Liver (tissue), 9 donors: ENCODE data around the gene NRG3. TPM values are rescaled to one million over a fixed set of nuclear protein-coding genes. Genes with fewer than 3 reads are reported as not detected.

Source experiments
- DNase-seq: peaks from one replicate; pipeline ENCODE4 v3.0.0-alpha.2; 2017; ENCODE audit warnings: low spot score
- H3K27ac ChIP-seq, 2 donors: one replicate each; pipeline ENCODE4 v1.7.0; 2013; ENCODE audit warnings: inconsistent platforms in 2 of 2, low read length in 2 of 2, control low read depth in 1 of 2, low read depth in 1 of 2, mild to moderate bottlenecking in 1 of 2
- H3K27me3 ChIP-seq, 4 donors: one replicate each; pipeline versions ENCODE4 v1.6.1 to v1.7.0; 2013; ENCODE audit warnings: low read length in 3 of 4, inconsistent platforms in 1 of 4, mild to moderate bottlenecking in 1 of 4, moderate library complexity in 1 of 4; ENCODE audit not compliant: control insufficient read depth in 4 of 4, insufficient read depth in 4 of 4
- H3K36me3 ChIP-seq, 4 donors: one replicate each; pipeline versions ENCODE4 v1.6.1 to v1.7.0; 2013; ENCODE audit warnings: low read length in 3 of 4, mild to moderate bottlenecking in 3 of 4, low read depth in 1 of 4, moderate library complexity in 1 of 4; ENCODE audit not compliant: control insufficient read depth in 4 of 4, insufficient read depth in 3 of 4
- H3K4me1 ChIP-seq, 4 donors: one replicate each; pipeline versions ENCODE4 v1.6.1 to v1.7.0; 2013; ENCODE audit warnings: low read length in 3 of 4, mild to moderate bottlenecking in 3 of 4, moderate library complexity in 1 of 4; ENCODE audit not compliant: control insufficient read depth in 4 of 4, insufficient read depth in 4 of 4
- H3K4me3 ChIP-seq, 3 donors: one replicate each; pipeline versions ENCODE4 v1.6.1 to v1.7.0; 2013; ENCODE audit warnings: low read length in 3 of 3, control low read depth in 1 of 3, low read depth in 1 of 3, mild to moderate bottlenecking in 1 of 3
- H3K9ac ChIP-seq, 2 donors: one replicate each; pipeline ENCODE4 v1.7.0; 2013; ENCODE audit warnings: low read length in 2 of 2, mild to moderate bottlenecking in 2 of 2, moderate library complexity in 2 of 2, control low read depth in 1 of 2, low read depth in 1 of 2
- H3K9me3 ChIP-seq, 4 donors: one replicate each; pipeline versions ENCODE4 v1.6.1 to v1.7.0; 2013; ENCODE audit warnings: low read length in 3 of 4; ENCODE audit not compliant: control insufficient read depth in 4 of 4
- CTCF ChIP-seq: fragments of 150-350 bp; IDR thresholded peaks from 2 replicates; pipeline ENCODE4 v1.5.1; 2017; ENCODE audit warnings: improper control_type of control experiment, low read depth, low read length; ENCODE audit not compliant: missing input control
- EGR1 ChIP-seq, 2 donors: IDR thresholded peaks; 2 replicates each; pipeline ENCODE4 v1.6.1; 2016 to 2018; ENCODE audit warnings: antibody characterized with exemption in 2 of 2, low read depth in 2 of 2
- FOXA1 ChIP-seq: IDR thresholded peaks from 2 replicates; pipeline ENCODE4 v1.6.1; 2016; ENCODE audit warnings: antibody characterized with exemption
- FOXA2 ChIP-seq: IDR thresholded peaks from 2 replicates; pipeline ENCODE4 v1.6.1; 2016; ENCODE audit warnings: antibody characterized with exemption
- GABPA ChIP-seq, 2 donors: IDR thresholded peaks in 1 of 2; conservative IDR thresholded peaks in 1 of 2; 2 replicates each; pipeline ENCODE4 v1.6.1; 2016; ENCODE audit warnings: antibody characterized with exemption in 2 of 2, mild to moderate bottlenecking in 1 of 2, moderate library complexity in 1 of 2
- HNF4A ChIP-seq, 2 donors: conservative IDR thresholded peaks; 2 replicates each; pipeline ENCODE4 v1.6.1; 2016; ENCODE audit warnings: antibody characterized with exemption in 2 of 2, mild to moderate bottlenecking in 2 of 2
- HNF4G ChIP-seq: IDR thresholded peaks from 2 replicates; pipeline ENCODE4 v1.6.1; 2016; ENCODE audit warnings: antibody characterized with exemption
- JUND ChIP-seq, 2 donors: IDR thresholded peaks; 2 replicates each; pipeline ENCODE4 v1.6.1; 2016; ENCODE audit warnings: antibody characterized with exemption in 2 of 2
- NR2F2 ChIP-seq: IDR thresholded peaks from 2 replicates; pipeline ENCODE4 v1.6.1; 2016; ENCODE audit warnings: antibody characterized with exemption
- RAD21 ChIP-seq, 2 donors: IDR thresholded peaks; 2 replicates each; pipeline ENCODE4 v1.6.1; 2016; ENCODE audit warnings: antibody characterized with exemption in 2 of 2, mild to moderate bottlenecking in 2 of 2
- RXRA ChIP-seq, 2 donors: IDR thresholded peaks; 2 replicates each; pipeline ENCODE4 v1.6.1; 2017 to 2018; ENCODE audit warnings: antibody characterized with exemption in 2 of 2, mild to moderate bottlenecking in 1 of 2
- SP1 ChIP-seq: IDR thresholded peaks from 2 replicates; pipeline ENCODE4 v1.6.1; 2018; ENCODE audit warnings: antibody characterized with exemption, mild to moderate bottlenecking
- TAF1 ChIP-seq: conservative IDR thresholded peaks from 2 replicates; pipeline ENCODE4 v1.6.1; 2016; ENCODE audit warnings: antibody characterized with exemption, mild to moderate bottlenecking
- YY1 ChIP-seq: IDR thresholded peaks from 2 replicates; pipeline ENCODE4 v1.6.1; 2016; ENCODE audit warnings: antibody characterized with exemption, mild to moderate bottlenecking
- WGBS: extraction: QIAGEN DNeasy Blood & Tissue Kit; methylation state at CpG from one replicate; pipeline ENCODE4 v1.1.7; 2013; 5-methylcytosine and 5-hydroxymethylcytosine counted together
- polyA plus RNA-seq, 2 donors: library from polyadenylated mRNA; stranded (reverse) in 1 of 2; unstranded in 1 of 2; fragments of 200-250 nt in 1 of 2; fragments of >200 nt in 1 of 2; fragmentation: Nextera tagmentation in 1 of 2; extraction: Ambion mirVana in 1 of 2; gene quantifications; one replicate each; pipeline versions ENCODE4 v1.2.1 to v1.2.3, GENCODE V29; 2013 to 2015
- total RNA-seq, 2 donors: library from RNA; depleted of rRNA; stranded (reverse); fragments of >200 nt; gene quantifications; one replicate each; pipeline ENCODE4 v1.2.3, GENCODE V29; 2014
- TF ChIP-seq, protein P1 (sequence below): IDR thresholded peaks from 2 replicates; pipeline ENCODE4 v1.6.1; 2016; ENCODE audit warnings: antibody characterized with exemption, mild to moderate bottlenecking
- TF ChIP-seq, protein P2 (sequence below): IDR thresholded peaks from 2 replicates; pipeline ENCODE4 v1.6.1; 2016; ENCODE audit warnings: antibody characterized with exemption
- TF ChIP-seq, protein P3 (sequence below): IDR thresholded peaks from 2 replicates; pipeline ENCODE4 v1.6.1; 2016; ENCODE audit warnings: antibody characterized with exemption
- TF ChIP-seq, protein P4 (sequence below): IDR thresholded peaks from 2 replicates; pipeline ENCODE4 v1.6.1; 2016; ENCODE audit warnings: antibody characterized with exemption
- donor health status: healthy.
- donor health status: healthy.
- donor health status: healthy.
- donor health status: healthy.
- donor health status: healthy.

NRG3 gene
- total and polyA plus RNA-seq, 4 donors = 0.24 to 3.7 (median 0.38) TPM

- Histone ChIP-seq H3K36me3 (no peaks in the 10 kb centered on the region), H3K9me3 (no peaks in the 10 kb centered on the region), H3K4me1 (no peaks in the 10 kb centered on the region), H3K27me3 (no peaks in the 10 kb centered on the region), H3K9ac (no peak overlapping the region), H3K27ac (no peak overlapping the region), H3K4me3 (no peak overlapping the region)
- WGBS = 76% methylated on average over 1 of the region's 1 CpG
- DNase-seq = no peak
- TF ChIP-seq JUND (IDR thresholded peaks at IDR 0.05) (no peak), EGR1 (IDR thresholded peaks at IDR 0.05; ENCODE audit: low read depth in 2 of 2) (no peak), SP1 (no peak), RXRA (IDR thresholded peaks at IDR 0.05) (no peak), GABPA (IDR thresholded peaks at IDR 0.05 in 1 of 2, conservative IDR thresholded peaks at IDR 0.05 in 1 of 2) (no peak), NR2F2 (no peak), RAD21 (IDR thresholded peaks at IDR 0.05) (no peak), YY1 (no peak), FOXA2 (no peak)
- TF ChIP-seq, protein P1, sequence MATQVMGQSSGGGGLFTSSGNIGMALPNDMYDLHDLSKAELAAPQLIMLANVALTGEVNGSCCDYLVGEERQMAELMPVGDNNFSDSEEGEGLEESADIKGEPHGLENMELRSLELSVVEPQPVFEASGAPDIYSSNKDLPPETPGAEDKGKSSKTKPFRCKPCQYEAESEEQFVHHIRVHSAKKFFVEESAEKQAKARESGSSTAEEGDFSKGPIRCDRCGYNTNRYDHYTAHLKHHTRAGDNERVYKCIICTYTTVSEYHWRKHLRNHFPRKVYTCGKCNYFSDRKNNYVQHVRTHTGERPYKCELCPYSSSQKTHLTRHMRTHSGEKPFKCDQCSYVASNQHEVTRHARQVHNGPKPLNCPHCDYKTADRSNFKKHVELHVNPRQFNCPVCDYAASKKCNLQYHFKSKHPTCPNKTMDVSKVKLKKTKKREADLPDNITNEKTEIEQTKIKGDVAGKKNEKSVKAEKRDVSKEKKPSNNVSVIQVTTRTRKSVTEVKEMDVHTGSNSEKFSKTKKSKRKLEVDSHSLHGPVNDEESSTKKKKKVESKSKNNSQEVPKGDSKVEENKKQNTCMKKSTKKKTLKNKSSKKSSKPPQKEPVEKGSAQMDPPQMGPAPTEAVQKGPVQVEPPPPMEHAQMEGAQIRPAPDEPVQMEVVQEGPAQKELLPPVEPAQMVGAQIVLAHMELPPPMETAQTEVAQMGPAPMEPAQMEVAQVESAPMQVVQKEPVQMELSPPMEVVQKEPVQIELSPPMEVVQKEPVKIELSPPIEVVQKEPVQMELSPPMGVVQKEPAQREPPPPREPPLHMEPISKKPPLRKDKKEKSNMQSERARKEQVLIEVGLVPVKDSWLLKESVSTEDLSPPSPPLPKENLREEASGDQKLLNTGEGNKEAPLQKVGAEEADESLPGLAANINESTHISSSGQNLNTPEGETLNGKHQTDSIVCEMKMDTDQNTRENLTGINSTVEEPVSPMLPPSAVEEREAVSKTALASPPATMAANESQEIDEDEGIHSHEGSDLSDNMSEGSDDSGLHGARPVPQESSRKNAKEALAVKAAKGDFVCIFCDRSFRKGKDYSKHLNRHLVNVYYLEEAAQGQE = no peak
- TF ChIP-seq, protein P2, sequence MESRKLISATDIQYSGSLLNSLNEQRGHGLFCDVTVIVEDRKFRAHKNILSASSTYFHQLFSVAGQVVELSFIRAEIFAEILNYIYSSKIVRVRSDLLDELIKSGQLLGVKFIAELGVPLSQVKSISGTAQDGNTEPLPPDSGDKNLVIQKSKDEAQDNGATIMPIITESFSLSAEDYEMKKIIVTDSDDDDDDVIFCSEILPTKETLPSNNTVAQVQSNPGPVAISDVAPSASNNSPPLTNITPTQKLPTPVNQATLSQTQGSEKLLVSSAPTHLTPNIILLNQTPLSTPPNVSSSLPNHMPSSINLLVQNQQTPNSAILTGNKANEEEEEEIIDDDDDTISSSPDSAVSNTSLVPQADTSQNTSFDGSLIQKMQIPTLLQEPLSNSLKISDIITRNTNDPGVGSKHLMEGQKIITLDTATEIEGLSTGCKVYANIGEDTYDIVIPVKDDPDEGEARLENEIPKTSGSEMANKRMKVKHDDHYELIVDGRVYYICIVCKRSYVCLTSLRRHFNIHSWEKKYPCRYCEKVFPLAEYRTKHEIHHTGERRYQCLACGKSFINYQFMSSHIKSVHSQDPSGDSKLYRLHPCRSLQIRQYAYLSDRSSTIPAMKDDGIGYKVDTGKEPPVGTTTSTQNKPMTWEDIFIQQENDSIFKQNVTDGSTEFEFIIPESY = no peak
- TF ChIP-seq, protein P3, sequence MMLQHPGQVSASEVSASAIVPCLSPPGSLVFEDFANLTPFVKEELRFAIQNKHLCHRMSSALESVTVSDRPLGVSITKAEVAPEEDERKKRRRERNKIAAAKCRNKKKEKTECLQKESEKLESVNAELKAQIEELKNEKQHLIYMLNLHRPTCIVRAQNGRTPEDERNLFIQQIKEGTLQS = no peak
Measured at GRCh38 chr10:81981724-81982123, 106.7 kb downstream of the NRG3 start.

DNA sequence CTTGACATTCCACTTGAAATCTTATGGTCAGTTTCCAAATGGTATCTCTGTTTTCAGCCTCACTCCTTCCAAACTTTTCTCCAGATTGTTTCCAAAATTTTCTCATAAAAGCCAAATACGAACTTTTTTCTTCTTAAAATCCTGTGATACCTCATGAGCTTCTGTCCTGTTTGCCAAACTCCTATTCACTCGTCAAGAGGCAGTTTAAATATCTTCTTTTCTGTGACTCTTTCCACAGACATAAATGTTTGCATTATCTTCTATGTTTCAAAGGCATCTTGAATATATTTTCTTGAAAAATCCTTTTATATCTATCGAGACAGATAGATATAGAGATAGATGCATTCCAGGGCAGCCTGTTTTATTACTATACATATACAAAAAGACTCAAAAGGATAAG is 109.4 kb downstream of the NRG3 start:
- TF ChIP-seq RAD21 (IDR thresholded peaks at IDR 0.05) (no peak), SP1 (no peak), TAF1 (no peak), GABPA (IDR thresholded peaks at IDR 0.05 in 1 of 2, conservative IDR thresholded peaks at IDR 0.05 in 1 of 2) (no peak), EGR1 (IDR thresholded peaks at IDR 0.05; ENCODE audit: low read depth in 2 of 2) (no peak), HNF4G (no peak), FOXA1 (no peak), JUND (IDR thresholded peaks at IDR 0.05) (no peak), NR2F2 (no peak), HNF4A (conservative IDR thresholded peaks at IDR 0.05) (no peak), RXRA (IDR thresholded peaks at IDR 0.05) (no peak), FOXA2 (no peak), YY1 (no peak), CTCF (no peak)
- TF ChIP-seq, protein P4, sequence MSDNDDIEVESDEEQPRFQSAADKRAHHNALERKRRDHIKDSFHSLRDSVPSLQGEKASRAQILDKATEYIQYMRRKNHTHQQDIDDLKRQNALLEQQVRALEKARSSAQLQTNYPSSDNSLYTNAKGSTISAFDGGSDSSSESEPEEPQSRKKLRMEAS = no peak
- TF ChIP-seq, protein P3 = no peak
- TF ChIP-seq, protein P1 = no peak
- TF ChIP-seq, protein P2 = no peak
- no peak for DNase-seq
- 69% methylated on average over 3 of the region's 3 CpGs for WGBS
- H3K9ac ChIP-seq = no peak overlapping the region
- H3K9me3 ChIP-seq = peaks cover 0 to 3% (median 0%) of the 10 kb centered on the region in 4 donors
- no peak overlapping the region for H3K27ac ChIP-seq
- H3K36me3 ChIP-seq = no peaks in the 10 kb centered on the region
- no peaks in the 10 kb centered on the region for H3K27me3 ChIP-seq
- H3K4me1 ChIP-seq = no peaks in the 10 kb centered on the region
- no peak overlapping the region for H3K4me3 ChIP-seq
